ENCODE data around the gene CDK4.
A peak's percentile ranks its signal among the peaks of the same experiment; 100 is the strongest.

CDK4 gene

GRCh38 chr12:57765003-57765697, 13.0 kb upstream of the CDK4 start:
- DNase-seq (ENCODE audit: low spot score) = peak; percentile 69
- peak overlapping the region; percentile 89 for H3K27ac ChIP-seq
- TF ChIP-seq CTCF (conservative IDR thresholded peaks at IDR 0.05; ENCODE audit: low read depth) = peak; percentile 67
- ChIA-PET CTCF (interaction anchor here (0.9 to 1.0 kb wide), 2 partner anchors 9 to 35 kb away, joined by 3 read pairs; no protein-coding TSS in a partner anchor), POLR2A (ENCODE audit: low non-redundant PET) (no interaction called here)

- peak overlapping the region; percentile 89 for H3K27ac ChIP-seq
- TF ChIP-seq CTCF (conservative IDR thresholded peaks at IDR 0.05; ENCODE audit: low read depth) = no peak
- DNase-seq (ENCODE audit: low spot score) = no peak
- ChIA-PET POLR2A (ENCODE audit: low non-redundant PET) (no interaction called here), CTCF (interaction anchor here (0.9 to 1.0 kb wide), 2 partner anchors 9 to 36 kb away, joined by 3 read pairs; no protein-coding TSS in a partner anchor)
Measured at GRCh38 chr12:57764662-57765002, 12.5 kb upstream of the CDK4 start.

GRCh38 chr12:57763881-57764661, 12.0 kb upstream of the CDK4 start:
- DNase-seq (ENCODE audit: low spot score) = no peak
- POLR2A ChIA-PET (ENCODE audit: low non-redundant PET) = no interaction called here
- CTCF ChIA-PET = interaction anchor here (0.9 kb wide), 1 partner anchor 8 kb away, joined by 3 read pairs; no protein-coding TSS in a partner anchor
- no peak for TF ChIP-seq CTCF (conservative IDR thresholded peaks at IDR 0.05; ENCODE audit: low read depth)
- peak overlapping the region; percentile 89 for H3K27ac ChIP-seq

- no peak for DNase-seq (ENCODE audit: low spot score)
- CTCF ChIA-PET = no interaction called here
- H3K27ac ChIP-seq = no peak overlapping the region
- POLR2A ChIA-PET (ENCODE audit: low non-redundant PET) = no interaction called here
- no peak for TF ChIP-seq CTCF (conservative IDR thresholded peaks at IDR 0.05; ENCODE audit: low read depth)
Measured at GRCh38 chr12:57762463-57762862, 10.4 kb upstream of the CDK4 start.

- peak overlapping the region; percentile 20; the same call in 1 of the 2 replicates for H3K27ac ChIP-seq
- ChIA-PET POLR2A (ENCODE audit: low non-redundant PET) (no interaction called here), CTCF (no interaction called here)
- DNase-seq (ENCODE audit: low spot score) = no peak
- no peak for TF ChIP-seq CTCF (conservative IDR thresholded peaks at IDR 0.05; ENCODE audit: low read depth)
Measured at GRCh38 chr12:57761391-57761998, 9.4 kb upstream of the CDK4 start.

- POLR2A ChIA-PET (ENCODE audit: low non-redundant PET) = no interaction called here
- CTCF ChIA-PET = interaction anchor here (0.6 to 1.0 kb wide), 2 partner anchors 21 to 161 kb away, joined by 3 to 4 read pairs; no protein-coding TSS in a partner anchor
- TF ChIP-seq CTCF (conservative IDR thresholded peaks at IDR 0.05; ENCODE audit: low read depth) = no peak
Measured at GRCh38 chr12:57760347-57760982, 8.4 kb upstream of the CDK4 start.

More at GRCh38 chr12:57760347-57760982, 8.4 kb upstream of the CDK4 start:
- H3K27ac ChIP-seq = no peak overlapping the region
- DNase-seq (ENCODE audit: low spot score) = no peak
